GM12878 (cell line): Measurements from ENCODE around the gene FARS2. TPM values are rescaled to one million over a fixed set of nuclear protein-coding genes. Genes with fewer than 3 reads are reported as not detected.

Source experiments
- ATAC-seq: fragments of 200-7000 bp; cut with Tn5 transposase; 3 replicates; pipeline ENCODE4 v1.9.1; 2020; ENCODE audit warnings: mild to moderate bottlenecking, moderate library complexity
- BruUV-seq: library from RNA; stranded (reverse); fragments of 400-500 nt; replicated peaks from 2 replicates; lab custom pipeline; 2021; lab: Mats Ljungman, UMichigan
- CTCF ChIA-PET: fragments of 300-600 bp; sonication (Branson Sonifier 250); formaldehyde crosslinking; extraction: SDS; loops from one replicate; lab custom pipeline; 2021; ENCODE audit warnings: inconsistent platforms; lab: Yijun Ruan, JAX
- POLR2A ChIA-PET: fragments of 350-600 bp; formaldehyde crosslinking; extraction: SDS; loops from one replicate; lab custom pipeline; 2021; ENCODE audit warnings: inconsistent platforms; lab: Charles Lee
- RAD21 ChIA-PET: fragments of 300-600 bp; sonication (Branson Sonifier 250); formaldehyde crosslinking; loops from one replicate; lab custom pipeline; 2023; ENCODE audit warnings: antibody characterized with exemption; ENCODE audit not compliant: unreplicated experiment; lab: Charles Lee
- SMC1A ChIA-PET: fragments of 300-600 bp; sonication (Branson Sonifier 250); formaldehyde crosslinking; loops from one replicate; lab custom pipeline; 2023; ENCODE audit not compliant: unreplicated experiment, uncharacterized antibody; lab: Charles Lee
- DNase-seq: peaks from one replicate; pipeline ENCODE4 v3.0.0-alpha.2; 2011; ENCODE audit warnings: low read depth, low spot score
- FAIRE-seq: peaks from 3 replicates; lab custom pipeline; 2011; peaks lifted over from hg19 to GRCh38; lab: Jason Lieb, UNC
- H2AFZ ChIP-seq: 2 replicates; pipeline ENCODE4 v1.6.0; 2011; ENCODE audit warnings: low read depth, low read length, control low read depth; ENCODE audit not compliant: control insufficient read depth
- H3K27ac ChIP-seq: 2 replicates; pipeline ENCODE4 v1.5.1; 2011; ENCODE audit warnings: control low read depth; ENCODE audit not compliant: control insufficient read depth, insufficient read depth
- H3K27me3 ChIP-seq, 2 experiments: replicated peaks in 1 of 2; 2 replicates each; pipeline versions ENCODE4 v1.6.0 to v1.6.1; 2011; ENCODE audit warnings: low read length in 1 of 2; ENCODE audit not compliant: control insufficient read depth in 2 of 2, insufficient read depth in 2 of 2
- H3K36me3 ChIP-seq, 2 experiments: 2 replicates each; pipeline ENCODE4 v1.5.1; 2011; ENCODE audit warnings: low read length in 1 of 2; ENCODE audit not compliant: control insufficient read depth in 2 of 2, insufficient read depth in 2 of 2
- H3K4me1 ChIP-seq: 2 replicates; pipeline ENCODE4 v1.6.1; 2011; ENCODE audit warnings: mild to moderate bottlenecking, low read length, moderate library complexity, mixed read lengths; ENCODE audit not compliant: control insufficient read depth, insufficient read depth
- H3K4me2 ChIP-seq: 2 replicates; pipeline ENCODE4 v1.6.0; 2011; ENCODE audit warnings: control low read depth; ENCODE audit not compliant: control insufficient read depth, insufficient read depth
- H3K4me3 ChIP-seq: fragments of 200-600 bp; sonication (generic); 2 replicates; pipeline ENCODE4 v1.5.1; 2016
- H3K79me2 ChIP-seq: 2 replicates; pipeline ENCODE4 v1.6.0; 2011; ENCODE audit warnings: low read length; ENCODE audit not compliant: control insufficient read depth, insufficient read depth
- H3K9ac ChIP-seq: 2 replicates; pipeline ENCODE4 v1.8.0; 2011; ENCODE audit warnings: low read length, control low read depth, mixed read lengths; ENCODE audit not compliant: control insufficient read depth, insufficient read depth
- H3K9me3 ChIP-seq: replicated peaks from 3 replicates; pipeline ENCODE4 v1.5.1; 2011; ENCODE audit warnings: mild to moderate bottlenecking, low read length; ENCODE audit not compliant: control insufficient read depth, insufficient read depth
- H4K20me1 ChIP-seq: 2 replicates; pipeline ENCODE4 v1.6.0; 2011; ENCODE audit not compliant: control insufficient read depth, insufficient read depth
- ASH2L ChIP-seq: fragments of 300-600, 200-600 bp; sonication (generic); IDR thresholded peaks from 2 replicates; pipeline ENCODE4 v1.6.1; 2017; ENCODE audit warnings: low read depth, mild to moderate bottlenecking, borderline replicate concordance
- CREB1 ChIP-seq: IDR thresholded peaks from 2 replicates; pipeline ENCODE4 v1.6.1; 2012; ENCODE audit warnings: low read depth, mild to moderate bottlenecking, inconsistent platforms
- CREM ChIP-seq: IDR thresholded peaks from 2 replicates; pipeline ENCODE4 v1.6.1; 2014; ENCODE audit warnings: antibody characterized with exemption, low read depth
- EZH2 ChIP-seq: IDR thresholded peaks from 2 replicates; pipeline ENCODE4 v1.6.1; 2012; ENCODE audit warnings: low read depth, mild to moderate bottlenecking, control low read depth, inconsistent platforms, low read length, borderline replicate concordance; ENCODE audit not compliant: control insufficient read depth
- GABPA ChIP-seq: IDR thresholded peaks from 2 replicates; pipeline ENCODE4 v1.6.1; 2014; ENCODE audit warnings: antibody characterized with exemption, low read depth, mild to moderate bottlenecking, inconsistent platforms
- IKZF1 ChIP-seq: fragments of 450-650 bp; conservative IDR thresholded peaks from 2 replicates; pipeline ENCODE4 v1.6.1; 2017; ENCODE audit warnings: antibody characterized with exemption, mild to moderate bottlenecking
- RUNX3 ChIP-seq: IDR thresholded peaks from 2 replicates; pipeline ENCODE4 v1.6.1; 2012; ENCODE audit warnings: low read length, inconsistent platforms
- ZNF207 ChIP-seq: fragments of 450-650 bp; IDR thresholded peaks from 2 replicates; pipeline ENCODE4 v1.6.1; 2014; ENCODE audit warnings: antibody characterized with exemption, mild to moderate bottlenecking, borderline replicate concordance
- ZNF622 ChIP-seq: fragments of 450-650 bp; IDR thresholded peaks from 2 replicates; pipeline ENCODE4 v1.6.1; 2017; ENCODE audit warnings: mild to moderate bottlenecking, inconsistent platforms
- WGBS: methylation state at CpG from one replicate; pipeline ENCODE4 v1.1.6; 2016; ENCODE audit warnings: low lambda C conversion rate; ENCODE audit not compliant: insufficient replicate concordance, insufficient coverage; ENCODE audit errors: missing lambda C conversion rate; 5-methylcytosine and 5-hydroxymethylcytosine counted together
- in situ Hi-C: fragments of 300-500 bp; cut with MboI; formaldehyde crosslinking; loops from 9 replicates; pipeline ENCODE4 v1.14.3; 2018; ENCODE audit warnings: mixed read lengths
- intact Hi-C: fragments of 100-400 bp; cut with micrococcal nuclease; formaldehyde crosslinking; loops from one replicate; pipeline ENCODE4 v1.14.2; 2022; ENCODE audit not compliant: unreplicated experiment
- polyA plus RNA-seq, 11 experiments: library from polyadenylated mRNA; depleted of rRNA in 4 of 11; unstranded in 6 of 11; stranded (reverse) in 5 of 11; fragments of >200 nt; fragmentation: Nextera tagmentation in 4 of 11; fragmentation: Illumina TruSeq in 1 of 11; extraction: Ambion mirVana in 4 of 11; extraction: Trizol in 1 of 11; gene quantifications; 1 replicate in 1 of 11; 2 replicates in 10 of 11; pipeline versions ENCODE4 v1.2.1 to v1.2.3, GENCODE V29; 2011 to 2016; ENCODE audit warnings: inconsistent platforms in 2 of 11, missing spikeins in 2 of 11, low read depth in 1 of 11
- total RNA-seq, 4 experiments: library from RNA; depleted of rRNA in 3 of 4; stranded (reverse); fragments of >200 nt in 3 of 4; fragmentation: Illumina TruSeq in 1 of 4; extraction: Trizol in 1 of 4; gene quantifications; 2 replicates each; pipeline versions ENCODE4 v1.2.1 to v1.2.3, GENCODE V29; 2013 to 2021
- TF ChIP-seq, protein P1 (sequence below): fragments of 450-650 bp; IDR thresholded peaks from 2 replicates; pipeline ENCODE4 v1.6.1; 2017; ENCODE audit warnings: borderline replicate concordance
- TF ChIP-seq, protein P2 (sequence below): fragments of 450-650 bp; IDR thresholded peaks from 2 replicates; pipeline ENCODE4 v1.6.1; 2017; ENCODE audit warnings: low read depth, mild to moderate bottlenecking, moderate library complexity

Gene FARS2
- total and polyA plus RNA-seq, 10 of the 15 experiments (the other 5 are each of a cell fraction or from before 2014, with no cell fraction given): 16.8 to 46.7 (median 25.6) TPM

DNA sequence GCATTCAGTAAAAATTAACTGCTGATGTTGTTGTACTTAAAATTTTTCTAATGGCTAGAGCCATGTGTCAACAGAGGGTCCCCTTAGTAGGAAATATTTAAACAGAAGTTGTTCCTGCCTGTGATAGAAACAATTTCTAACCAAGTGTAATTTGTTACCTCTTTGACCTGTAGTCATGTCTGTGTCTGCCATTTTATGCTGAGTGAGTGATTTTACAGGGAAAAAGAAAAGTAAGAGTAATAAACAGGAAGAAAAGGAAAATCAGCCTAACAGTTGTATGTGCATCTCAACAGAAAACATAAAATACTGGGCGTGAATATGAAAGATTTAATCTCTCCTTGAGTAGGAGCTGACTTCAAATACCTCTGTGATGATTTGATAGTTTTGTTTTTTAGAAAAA is 172.0 kb downstream of the FARS2 start (continued):
- TF ChIP-seq, protein P1, sequence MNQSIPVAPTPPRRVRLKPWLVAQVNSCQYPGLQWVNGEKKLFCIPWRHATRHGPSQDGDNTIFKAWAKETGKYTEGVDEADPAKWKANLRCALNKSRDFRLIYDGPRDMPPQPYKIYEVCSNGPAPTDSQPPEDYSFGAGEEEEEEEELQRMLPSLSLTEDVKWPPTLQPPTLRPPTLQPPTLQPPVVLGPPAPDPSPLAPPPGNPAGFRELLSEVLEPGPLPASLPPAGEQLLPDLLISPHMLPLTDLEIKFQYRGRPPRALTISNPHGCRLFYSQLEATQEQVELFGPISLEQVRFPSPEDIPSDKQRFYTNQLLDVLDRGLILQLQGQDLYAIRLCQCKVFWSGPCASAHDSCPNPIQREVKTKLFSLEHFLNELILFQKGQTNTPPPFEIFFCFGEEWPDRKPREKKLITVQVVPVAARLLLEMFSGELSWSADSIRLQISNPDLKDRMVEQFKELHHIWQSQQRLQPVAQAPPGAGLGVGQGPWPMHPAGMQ: no peak
- TF ChIP-seq ASH2L (no peak), GABPA (no peak), ZNF207 (no peak)
- TF ChIP-seq, protein P2, sequence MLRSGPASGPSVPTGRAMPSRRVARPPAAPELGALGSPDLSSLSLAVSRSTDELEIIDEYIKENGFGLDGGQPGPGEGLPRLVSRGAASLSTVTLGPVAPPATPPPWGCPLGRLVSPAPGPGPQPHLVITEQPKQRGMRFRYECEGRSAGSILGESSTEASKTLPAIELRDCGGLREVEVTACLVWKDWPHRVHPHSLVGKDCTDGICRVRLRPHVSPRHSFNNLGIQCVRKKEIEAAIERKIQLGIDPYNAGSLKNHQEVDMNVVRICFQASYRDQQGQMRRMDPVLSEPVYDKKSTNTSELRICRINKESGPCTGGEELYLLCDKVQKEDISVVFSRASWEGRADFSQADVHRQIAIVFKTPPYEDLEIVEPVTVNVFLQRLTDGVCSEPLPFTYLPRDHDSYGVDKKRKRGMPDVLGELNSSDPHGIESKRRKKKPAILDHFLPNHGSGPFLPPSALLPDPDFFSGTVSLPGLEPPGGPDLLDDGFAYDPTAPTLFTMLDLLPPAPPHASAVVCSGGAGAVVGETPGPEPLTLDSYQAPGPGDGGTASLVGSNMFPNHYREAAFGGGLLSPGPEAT: no peak
- TF ChIP-seq, all 136 proteins: peak for 0

DNA sequence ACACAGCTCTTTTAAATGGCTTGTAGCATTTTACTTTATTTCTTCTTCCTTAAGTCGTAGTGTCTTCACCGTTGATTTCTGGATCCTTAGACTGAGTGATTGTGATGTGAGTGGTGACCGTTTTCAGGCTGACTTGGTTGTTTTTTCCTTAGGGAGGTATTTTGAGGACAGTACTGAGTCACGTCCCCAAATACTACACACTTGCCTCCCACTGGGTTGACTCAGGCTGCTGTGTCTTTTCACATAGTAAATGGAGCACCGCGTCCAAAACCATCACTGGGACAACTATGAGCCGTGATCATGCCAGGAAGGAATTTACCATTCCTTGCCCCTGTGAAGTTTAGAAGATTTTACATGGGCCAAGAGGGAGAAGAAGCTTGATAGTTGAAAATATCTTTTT is 174.1 kb downstream of the FARS2 start:
- Histone ChIP-seq H3K4me3 (no peak overlapping the region), H3K9me3 (no peaks in the 10 kb centered on the region), H3K9ac (no peak overlapping the region), H3K36me3 (no peaks in the 10 kb centered on the region; a peak in 1 of 4 replicates), H3K79me2 (no peaks in the 10 kb centered on the region), H4K20me1 (no peaks in the 10 kb centered on the region), H2AFZ (no peak overlapping the region), H3K4me1 (no peaks in the 10 kb centered on the region), H3K27me3 (no peaks in the 10 kb centered on the region), H3K4me2 (no peak overlapping the region), H3K27ac (no peak overlapping the region)
- POLR2A ChIA-PET: no interaction called here
- in situ Hi-C loops: no loop called here
- FAIRE-seq (no peak), DNase-seq (no peak), ATAC-seq (no peak)
- no TSS peak for BruUV-seq
- CTCF ChIA-PET: interaction anchor here (1.0 kb wide), 1 partner anchor 292 kb away, joined by 3 read pairs; no protein-coding TSS in a partner anchor
- SMC1A ChIA-PET: no interaction called here
- WGBS: 90% methylated on average over 7 of the region's 7 CpGs
- RAD21 ChIA-PET: no interaction called here
- intact Hi-C loops: no loop called here
- TF ChIP-seq CREB1: no peak
- TF ChIP-seq EZH2: no peak
- TF ChIP-seq ZNF622: no peak
- TF ChIP-seq IKZF1: no peak
- no peak for TF ChIP-seq RUNX3
- TF ChIP-seq CREM: no peak
